Right lobe of liver (tissue), 5 donors: ENCODE results near the gene IL25. TPM values are rescaled to one million over a fixed set of nuclear protein-coding genes. Genes with fewer than 3 reads are reported as not detected.

Source experiments
- microRNA counts: library from miRNA; unstranded; fragments of <30 nt; microRNA quantifications from one replicate; lab custom pipeline; 2016
- microRNA-seq, 2 donors: library from miRNA; unstranded; fragments of <30 nt; microRNA quantifications; one replicate each; pipeline ENCODE4, GENCODE V29; 2019 to 2020
- small RNA-seq, 2 experiments: library from RNA; depleted of rRNA; stranded (forward); fragments of <200 nt; gene quantifications; one replicate each; pipeline ENCODE3, GENCODE V24; 2016
- total RNA-seq, 6 experiments: library from RNA; depleted of rRNA in 2 of 6; stranded (reverse); fragments of >200 nt in 2 of 6; fragmentation: NEBNext Ultra II Directional in 3 of 6; extraction: Animal tissue kit (Norgen Biotek cat#: 25700) in 3 of 6; gene quantifications; one replicate each; pipeline versions ENCODE4 v1.1.0 to v1.2.4, GENCODE V29; 2016 to 2023
- donor health status: DM: no; HTN: no; CAD: no.
- donor health status: DM: no; HTN: no; CAD: no.
- donor health status: DM: no; HTN: yes; CAD: no.
- donor health status: DM: no; HTN: yes; CAD: no.

The IL25 gene
- total RNA-seq, 6 experiments from 2014 or later, result not detected

MicroRNAs encoded within 50 kb of the gene (microRNA counts, 767-probe panel; counts per million panel counts)
- microRNA hsa-miR-208a (lab: Ali Mortazavi, UCI) (237 counts per million), microRNA hsa-miR-208b (lab: Ali Mortazavi, UCI) (237 counts per million)

Small RNAs within 50 kb of the gene (microRNA-seq; reads per million reads assigned to microRNA genes)
- 0 reads per million in 2 donors for gene MIR208A
- 0 reads per million in 2 donors for gene MIR208B

Small RNAs within 50 kb of the gene (small RNA-seq; reads per million reads assigned to genes)
- gene MIR208A (0 reads per million in 2 experiments), gene MIR208B (0 reads per million in 2 experiments)

Other genes with a start within 250 kb of the IL25 start
- 10 to 100 TPM in 1 of 6 experiments, 1 to 10 TPM in 5; 3.2 to 10.1 (median 4.4) TPM for gene SLC7A8, start 189.1 kb upstream of the IL25 start, total RNA-seq
- gene RNF212B, start 134.9 kb upstream of the IL25 start, total RNA-seq, result under 1 TPM in 1 of 6 experiments, not detected in 5; 0.49 TPM
- gene HOMEZ, start 86.7 kb upstream of the IL25 start, total RNA-seq, result 1 to 10 TPM; 3.4 to 8.8 (median 5.3) TPM
- gene PPP1R3E, start 70.0 kb upstream of the IL25 start, total RNA-seq, result 10 to 100 TPM in 2 of 6 experiments, 1 to 10 TPM in 4; 4.0 to 11.1 (median 8.1) TPM
- 10 to 100 TPM in 4 of 6 experiments, 1 to 10 TPM in 2; 8.8 to 15.8 (median 12.1) TPM for gene BCL2L2, start 66.0 kb upstream of the IL25 start, total RNA-seq
- 10 to 100 TPM; 23.6 to 95.3 (median 64.6) TPM for gene PABPN1, start 51.4 kb upstream of the IL25 start, total RNA-seq
- 1 to 10 TPM; 1.5 to 2.7 (median 2.1) TPM for gene SLC22A17, start 19.9 kb upstream of the IL25 start, total RNA-seq
- gene EFS, start 7.6 kb upstream of the IL25 start, total RNA-seq, result under 1 TPM; 0.19 to 0.60 (median 0.39) TPM
- under 1 TPM in 2 of 6 experiments, not detected in 4; 0.32 to 0.49 TPM for gene CMTM5, start 4.2 kb downstream of the IL25 start, total RNA-seq
- under 1 TPM in 5 of 6 experiments, not detected in 1; 0.07 to 1.00 (median 0.13) TPM for gene MYH6, start 35.5 kb downstream of the IL25 start, total RNA-seq
- 1 to 10 TPM in 1 of 6 experiments, under 1 TPM in 5; 0.30 to 5.6 (median 0.60) TPM for gene MYH7, start 62.9 kb downstream of the IL25 start, total RNA-seq
- 10 to 100 TPM; 12.0 to 16.5 (median 14.3) TPM for gene NGDN, start 96.9 kb downstream of the IL25 start, total RNA-seq
- gene ZFHX2, start 179.0 kb downstream of the IL25 start, total RNA-seq, result under 1 TPM; 0.33 to 0.83 (median 0.47) TPM
- gene THTPA, start 183.5 kb downstream of the IL25 start, total RNA-seq, result 10 to 100 TPM in 4 of 6 experiments, 1 to 10 TPM in 2; 8.2 to 15.0 (median 11.4) TPM
- gene AP1G2, start 195.0 kb downstream of the IL25 start, total RNA-seq, result 10 to 100 TPM; 13.6 to 25.9 (median 23.0) TPM
- under 1 TPM in 3 of 6 experiments, not detected in 3; 0.07 to 0.20 (median 0.19) TPM for gene JPH4, start 206.0 kb downstream of the IL25 start, total RNA-seq